GM23338 (cell line): Measurements from ENCODE around the gene TRAIP. TPM values are rescaled to one million over a fixed set of nuclear protein-coding genes. Genes with fewer than 3 reads are reported as not detected.

Experiments
- ATAC-seq: fragments of 200-7000 bp; cut with Tn5 transposase; 3 replicates; pipeline ENCODE4 v1.9.1; 2020
- DNase-seq: peaks from one replicate; pipeline ENCODE4 v3.0.0-alpha.2; 2015; ENCODE audit warnings: low spot score
- H2AFZ ChIP-seq: fragments of 200-600 bp; sonication (generic); 2 replicates; pipeline ENCODE4 v1.8.0; 2016; ENCODE audit warnings: antibody characterized with exemption, mild to moderate bottlenecking, moderate library complexity
- H3F3A ChIP-seq: fragments of 200-600 bp; sonication (generic); replicated peaks from 2 replicates; pipeline ENCODE4 v1.8.0; 2017; ENCODE audit warnings: antibody characterized with exemption, mixed run types, low read depth
- H3K27ac ChIP-seq: fragments of 200-600 bp; sonication (generic); 2 replicates; pipeline ENCODE4 v1.6.1; 2016; ENCODE audit warnings: low read depth
- H3K27me3 ChIP-seq: fragments of 200-600 bp; sonication (generic); 2 replicates; pipeline ENCODE4 v1.8.0; 2016; ENCODE audit warnings: mild to moderate bottlenecking, mixed run types, moderate library complexity; ENCODE audit not compliant: insufficient read depth
- H3K36me3 ChIP-seq: fragments of 200-600 bp; sonication (generic); 2 replicates; pipeline ENCODE4 v1.8.0; 2016; ENCODE audit warnings: mild to moderate bottlenecking; ENCODE audit not compliant: insufficient read depth
- H3K4me1 ChIP-seq: fragments of 200-600 bp; sonication (generic); 2 replicates; pipeline ENCODE4 v1.8.0; 2016; ENCODE audit warnings: mild to moderate bottlenecking, moderate library complexity; ENCODE audit not compliant: insufficient read depth
- H3K4me2 ChIP-seq: fragments of 200-600 bp; sonication (generic); 2 replicates; pipeline ENCODE4 v1.7.1; 2017; ENCODE audit warnings: mixed run types
- H3K4me3 ChIP-seq: fragments of 200-600 bp; sonication (generic); 2 replicates; pipeline ENCODE4 v1.6.1; 2016; ENCODE audit warnings: mixed run types
- H3K79me2 ChIP-seq: fragments of 200-600 bp; sonication (generic); replicated peaks from 2 replicates; pipeline ENCODE4 v1.8.0; 2017; ENCODE audit warnings: mild to moderate bottlenecking; ENCODE audit not compliant: insufficient read depth
- H3K9me2 ChIP-seq: fragments of 200-600 bp; sonication (generic); 2 replicates; pipeline ENCODE4 v1.8.0; 2017; ENCODE audit not compliant: insufficient read depth
- H4K20me1 ChIP-seq: fragments of 200-600 bp; sonication (generic); replicated peaks from 2 replicates; pipeline ENCODE4 v1.8.0; 2017; ENCODE audit warnings: mild to moderate bottlenecking; ENCODE audit not compliant: insufficient read depth
- H3K27ac Mint-ChIP-seq: 2 replicates; pipeline ENCODE4 v1.8.0; 2020; ENCODE audit warnings: inconsistent platforms, mild to moderate bottlenecking, moderate library complexity, mixed read lengths
- H3K27me3 Mint-ChIP-seq: 3 replicates; pipeline ENCODE4 v1.8.0; 2022; ENCODE audit warnings: low read depth, mild to moderate bottlenecking, moderate library complexity, mixed read lengths, inconsistent platforms; ENCODE audit not compliant: insufficient read depth, poor library complexity
- H3K36me3 Mint-ChIP-seq: 3 replicates; pipeline ENCODE4 v1.8.0; 2021; ENCODE audit warnings: low read depth, mild to moderate bottlenecking, inconsistent platforms, moderate library complexity, mixed read lengths
- H3K4me1 Mint-ChIP-seq: 3 replicates; pipeline ENCODE4 v1.8.0; 2020; ENCODE audit warnings: mild to moderate bottlenecking, inconsistent platforms, mixed read lengths
- H3K4me3 Mint-ChIP-seq: 3 replicates; pipeline ENCODE4 v1.8.0; 2021; ENCODE audit warnings: moderate library complexity, mild to moderate bottlenecking, inconsistent platforms, mixed read lengths
- H3K9me3 Mint-ChIP-seq: 3 replicates; pipeline ENCODE4 v1.8.0; 2020; ENCODE audit warnings: moderate library complexity, mild to moderate bottlenecking, inconsistent platforms, mixed read lengths
- CREB1 ChIP-seq: fragments of 250-450 bp; sonication (Bioruptor Pico); IDR thresholded peaks from 2 replicates; pipeline ENCODE4 v1.5.0; 2020; ENCODE audit warnings: low read depth, mild to moderate bottlenecking, moderate library complexity
- EZH2 ChIP-seq: fragments of 200-600 bp; sonication (generic); IDR thresholded peaks from one replicate; pipeline ENCODE4 v1.8.0; 2017; ENCODE audit warnings: antibody characterized with exemption, mild to moderate bottlenecking, low read depth; ENCODE audit not compliant: unreplicated experiment
- EZH2phosphoT487 ChIP-seq: fragments of 200-600 bp; sonication (generic); IDR thresholded peaks from one replicate; pipeline ENCODE4 v1.8.1; 2018; ENCODE audit warnings: antibody characterized with exemption; ENCODE audit not compliant: unreplicated experiment
- JUNB ChIP-seq: IDR thresholded peaks from one replicate; pipeline ENCODE4 v1.6.1; 2016; ENCODE audit warnings: antibody characterized with exemption; ENCODE audit not compliant: unreplicated experiment
- REST ChIP-seq: IDR thresholded peaks from one replicate; pipeline ENCODE4 v1.6.1; 2018; ENCODE audit warnings: antibody characterized with exemption; ENCODE audit not compliant: unreplicated experiment
- STAT1 ChIP-seq: IDR thresholded peaks from one replicate; pipeline ENCODE4 v1.6.1; 2016; ENCODE audit warnings: antibody characterized with exemption; ENCODE audit not compliant: unreplicated experiment
- ZNF331 ChIP-seq: fragments of 250-450 bp; sonication (Bioruptor Pico); IDR thresholded peaks from 2 replicates; pipeline ENCODE4 v1.5.0; 2020; ENCODE audit warnings: low read depth, mild to moderate bottlenecking, moderate library complexity
- ZNF462 ChIP-seq: fragments of 250-450 bp; sonication (Bioruptor Pico); IDR thresholded peaks from 2 replicates; pipeline ENCODE4 v1.5.0; 2020; ENCODE audit warnings: mild to moderate bottlenecking, moderate library complexity
- polyA plus RNA-seq: library from polyadenylated mRNA; unstranded; fragments of >200 nt; fragmentation: Nextera tagmentation; extraction: Ambion mirVana; gene quantifications from 2 replicates; pipeline ENCODE4 v1.2.1, GENCODE V29; 2016
- total RNA-seq: library from RNA; depleted of rRNA; stranded (reverse); fragments of >200 nt; shearing (Covaris generic); gene quantifications from 2 replicates; pipeline ENCODE4 v1.2.3, GENCODE V29; 2014

TRAIP gene
- total and polyA plus RNA-seq, 2 experiments from 2014 or later, result 15.3 to 16.6 TPM

- H3K4me3 ChIP-seq, result no peak overlapping the region
- H3K79me2 ChIP-seq, result peaks cover 32% of the 10 kb centered on the region
- H2AFZ ChIP-seq, result no peak overlapping the region
- H3F3A ChIP-seq, result no peaks in the 10 kb centered on the region; the same call in 1 of the 2 replicates
- DNase-seq (no peak), ATAC-seq (no peak)
- H3K36me3 ChIP-seq, result peaks cover 14% of the 10 kb centered on the region
- H3K9me3 Mint-ChIP-seq, result no peaks in the 10 kb centered on the region
- no peaks in the 10 kb centered on the region for H3K27me3 ChIP-seq
- no peak overlapping the region for H3K27ac ChIP-seq
- no peak overlapping the region for H3K4me3 Mint-ChIP-seq
- peaks cover 7% of the 10 kb centered on the region for H3K4me1 Mint-ChIP-seq
- TF ChIP-seq ZNF331 (CRISPR knock-in tag) (no peak), EZH2 (no peak)
- H3K27ac Mint-ChIP-seq, result no peak overlapping the region
- H4K20me1 ChIP-seq, result peaks cover 3% of the 10 kb centered on the region; the same call in 1 of the 2 replicates
- H3K27me3 Mint-ChIP-seq, result peaks cover 8% of the 10 kb centered on the region
- H3K36me3 Mint-ChIP-seq, result peaks cover 17% of the 10 kb centered on the region
- no peaks in the 10 kb centered on the region for H3K9me2 ChIP-seq
- H3K4me1 ChIP-seq, result peaks cover 7% of the 10 kb centered on the region
- H3K4me2 ChIP-seq, result no peak overlapping the region
These were observed 68.3 kb downstream of the TRAIP start for GRCh38 chr3:49788056-49788455.

DNA sequence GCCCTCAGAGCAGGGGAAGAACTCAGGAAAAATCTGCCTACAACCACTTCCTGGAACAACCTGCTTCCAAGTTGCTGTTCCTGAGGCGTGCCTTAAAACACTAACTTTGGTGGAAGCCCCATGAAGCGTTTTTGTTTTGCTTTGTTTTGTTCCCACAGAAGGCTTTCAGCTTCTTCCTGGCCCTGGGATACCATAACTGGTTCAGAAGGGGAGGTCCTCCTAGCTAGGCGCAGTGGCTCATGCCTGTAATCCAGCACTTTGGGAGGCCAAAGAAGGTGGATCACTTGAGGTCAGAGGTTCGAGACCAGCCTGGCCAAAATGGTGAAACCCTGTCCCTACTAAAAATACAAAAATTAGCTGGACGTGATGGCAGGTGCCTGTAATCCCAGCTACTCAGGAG lies 68.8 kb downstream of the TRAIP start:
- H3K4me3 Mint-ChIP-seq, result no peak overlapping the region; the same call in 2 of the 3 replicates
- TF ChIP-seq ZNF462 (CRISPR knock-in tag) (no peak), EZH2 (no peak), REST (no peak), STAT1 (no peak), CREB1 (CRISPR knock-in tag) (no peak), EZH2phosphoT487 (no peak), JUNB (no peak)
- H3K9me3 Mint-ChIP-seq, result no peaks in the 10 kb centered on the region
- peaks cover 7% of the 10 kb centered on the region for H3K4me1 ChIP-seq
- no peak overlapping the region for H2AFZ ChIP-seq
- H3K4me2 ChIP-seq, result no peak overlapping the region
- H3K27me3 Mint-ChIP-seq, result peaks cover 5% of the 10 kb centered on the region
- peaks cover 37% of the 10 kb centered on the region for H3K79me2 ChIP-seq
- H3K4me1 Mint-ChIP-seq, result peaks cover 7% of the 10 kb centered on the region
- H3K27ac ChIP-seq, result no peak overlapping the region
- no peaks in the 10 kb centered on the region; the same call in 1 of the 2 replicates for H3F3A ChIP-seq
- H3K9me2 ChIP-seq, result no peaks in the 10 kb centered on the region
- no peaks in the 10 kb centered on the region for H3K27me3 ChIP-seq
- no peak overlapping the region for H3K4me3 ChIP-seq
- H4K20me1 ChIP-seq, result peaks cover 6% of the 10 kb centered on the region; the same call in 1 of the 2 replicates
- H3K36me3 ChIP-seq, result peaks cover 14% of the 10 kb centered on the region
- ATAC-seq (no peak), DNase-seq (no peak)
- H3K27ac Mint-ChIP-seq, result no peak overlapping the region; the same call in 1 of the 2 replicates
- peaks cover 17% of the 10 kb centered on the region for H3K36me3 Mint-ChIP-seq
